DMS 273 (cell line): ENCODE results near the gene GRIK5.

Experiments used
- DNase-seq: peaks from one replicate; lab custom pipeline; 2025; ENCODE audit not compliant: unreplicated experiment; lab: John Stamatoyannopoulos, UW

The GRIK5 gene

DNA sequence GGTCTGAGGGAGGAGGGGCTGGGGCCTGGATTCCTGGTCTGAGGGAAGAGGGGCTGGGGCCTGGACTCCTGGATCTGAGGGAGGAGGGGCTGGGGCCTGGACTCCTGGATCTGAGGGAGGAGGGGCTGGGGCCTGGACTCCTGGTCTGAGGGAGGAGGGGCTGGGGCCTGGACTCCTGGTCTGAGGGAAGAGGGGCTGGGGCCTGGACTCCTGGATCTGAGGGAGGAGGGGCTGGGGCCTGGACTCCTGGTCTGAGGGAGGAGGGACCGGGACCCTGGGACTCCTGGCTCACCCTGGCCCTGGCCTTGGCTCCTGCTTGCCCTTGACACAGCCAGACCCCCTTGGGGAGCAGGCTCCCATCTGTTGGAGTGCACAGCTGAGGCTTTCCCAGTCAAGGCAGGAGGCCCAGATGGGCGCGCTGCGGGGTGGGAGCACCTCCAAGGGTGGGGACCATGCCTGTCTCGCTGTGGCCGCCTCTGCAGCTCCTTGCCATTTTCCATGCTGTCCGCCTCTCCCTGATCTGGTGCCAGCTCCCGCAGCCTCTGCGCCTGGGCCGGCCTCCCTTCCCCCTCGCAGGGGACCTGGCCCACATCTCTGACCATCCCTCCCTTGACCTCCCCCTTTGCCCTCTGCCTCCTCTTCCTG is 78.0 kb downstream of the GRIK5 start:
- DNase-seq: peak; percentile 52

DNA sequence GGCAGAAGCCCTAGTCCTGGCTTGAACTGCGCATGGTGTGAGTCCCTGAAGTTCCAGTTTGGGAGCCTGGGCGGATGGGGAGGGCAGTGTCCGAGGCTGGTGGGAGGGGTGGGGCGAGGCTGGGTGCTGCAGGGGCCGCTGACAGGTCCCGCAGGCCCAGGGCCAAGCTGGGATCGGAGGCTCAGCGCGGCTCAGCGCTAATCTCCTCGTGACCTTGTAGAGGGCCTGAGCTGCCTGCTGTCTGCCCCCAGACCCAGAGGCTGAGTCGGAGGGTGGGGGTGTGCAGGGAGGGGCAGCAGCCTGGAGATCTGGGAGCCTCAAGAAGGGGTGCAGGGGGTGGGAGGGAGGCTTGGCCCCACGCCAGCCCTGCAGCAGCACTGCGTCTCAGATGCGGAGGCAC is 79.0 kb downstream of the GRIK5 start:
- DNase-seq: no peak

DNA sequence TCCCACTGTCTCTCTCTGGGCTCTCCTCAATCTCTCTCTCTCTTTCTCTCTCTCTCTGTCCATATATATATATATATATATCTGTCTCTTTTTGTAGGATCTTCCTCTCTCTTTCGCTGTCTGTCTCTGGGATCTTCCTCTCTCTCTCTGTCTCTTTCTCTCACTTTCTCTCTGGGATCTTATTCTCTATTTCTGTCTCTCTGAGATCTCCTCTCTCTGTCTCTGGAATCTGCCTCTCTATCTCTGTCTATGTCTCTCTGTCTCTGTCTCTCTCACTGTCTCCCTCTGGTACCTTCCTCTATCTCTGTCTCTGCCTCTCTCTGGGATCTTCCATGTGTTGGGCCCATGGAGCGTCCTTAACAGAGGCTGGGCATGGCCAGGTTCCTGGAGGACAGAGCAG is 79.4 kb downstream of the GRIK5 start:
- DNase-seq: no peak

DNA sequence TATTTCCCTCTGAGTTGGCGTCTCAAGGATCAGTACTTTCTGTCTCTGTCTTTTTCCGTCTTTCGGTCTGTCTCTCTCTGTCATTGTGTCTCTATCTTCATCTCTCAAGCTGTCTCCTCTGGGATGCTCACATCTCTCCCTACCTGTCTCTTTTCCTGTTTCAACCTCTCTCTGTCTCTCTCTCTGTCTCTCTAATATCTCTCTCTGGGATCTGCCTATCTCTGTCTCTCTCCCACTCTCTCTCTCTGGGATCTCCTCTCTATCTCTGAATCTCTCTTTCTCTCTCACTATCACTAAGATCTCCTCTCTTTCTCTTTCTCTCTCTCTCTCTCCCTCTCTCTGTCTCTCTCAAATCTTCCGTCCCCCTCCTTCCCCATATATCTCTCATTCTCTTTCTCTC is 80.0 kb downstream of the GRIK5 start:
- DNase-seq: no peak

DNA sequence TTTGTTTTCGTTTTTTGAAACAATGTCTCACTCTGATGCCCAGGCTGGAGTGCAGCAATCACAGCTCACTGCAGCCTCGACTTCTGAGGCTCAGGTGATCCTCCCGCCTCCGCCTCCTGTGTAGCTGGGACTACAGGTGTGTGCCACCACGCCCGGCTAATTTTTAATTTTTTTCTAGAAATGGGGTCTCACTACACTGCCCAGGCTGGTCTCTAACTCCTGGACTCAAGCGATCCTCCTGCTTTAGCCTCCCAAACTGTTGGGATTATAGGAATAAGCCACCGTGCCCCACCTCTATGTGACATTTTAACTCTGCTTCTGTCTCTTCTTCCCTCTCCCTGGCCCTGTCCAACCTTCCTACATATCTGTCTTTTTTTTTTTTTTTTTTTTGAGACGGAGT is 81.1 kb downstream of the GRIK5 start:
- DNase-seq: no peak

- DNase-seq: no peak
These were observed 82.7 kb downstream of the GRIK5 start for GRCh38 chr19:41987141-41987860.

DNA sequence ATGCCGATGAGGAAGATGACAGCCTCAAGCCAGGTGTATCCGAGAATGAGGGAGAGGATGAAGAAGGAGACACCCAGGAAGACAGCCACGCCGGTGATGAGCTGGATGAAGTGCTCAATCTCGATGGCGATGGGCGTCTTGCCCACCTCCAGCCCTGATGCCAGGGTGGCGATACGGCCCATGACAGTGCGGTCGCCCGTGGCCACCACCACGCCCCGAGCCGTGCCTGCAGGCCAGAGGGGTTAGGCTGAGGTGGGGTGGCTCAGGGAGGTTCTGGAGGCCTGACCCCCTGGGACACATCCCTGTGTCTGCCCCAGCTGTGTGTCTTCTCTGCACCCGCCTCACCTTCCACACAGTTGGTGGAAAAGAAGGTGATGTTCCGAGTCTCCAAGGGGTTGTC is 85.0 kb downstream of the GRIK5 start:
- DNase-seq: no peak

- no peak for DNase-seq
These were observed 88.3 kb downstream of the GRIK5 start for GRCh38 chr19:41981724-41982123.

- no peak for DNase-seq
These were observed 91.5 kb downstream of the GRIK5 start for GRCh38 chr19:41978470-41978869.

- DNase-seq: no peak
These were observed 92.1 kb downstream of the GRIK5 start for GRCh38 chr19:41977916-41978315.

DNA sequence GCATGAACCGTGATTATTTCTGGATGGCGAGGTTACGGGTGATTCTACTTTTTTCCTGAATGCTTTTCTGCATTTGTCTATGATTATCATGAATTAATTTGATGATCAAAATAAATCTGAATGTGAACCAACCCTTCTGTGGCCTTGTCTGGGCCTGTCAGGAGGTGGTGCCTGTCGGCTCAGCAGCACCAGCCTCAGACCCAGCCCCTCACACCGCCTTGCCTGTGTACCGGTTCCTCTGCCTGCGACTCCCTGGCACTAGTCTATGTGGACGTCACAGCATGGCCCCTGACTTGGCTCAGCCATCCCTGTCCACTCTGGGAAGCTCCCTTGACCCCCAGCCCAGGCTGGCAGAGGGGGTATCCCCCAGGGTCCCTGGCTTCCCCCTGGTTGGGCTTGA is 95.4 kb downstream of the GRIK5 start:
- DNase-seq: no peak

DNA sequence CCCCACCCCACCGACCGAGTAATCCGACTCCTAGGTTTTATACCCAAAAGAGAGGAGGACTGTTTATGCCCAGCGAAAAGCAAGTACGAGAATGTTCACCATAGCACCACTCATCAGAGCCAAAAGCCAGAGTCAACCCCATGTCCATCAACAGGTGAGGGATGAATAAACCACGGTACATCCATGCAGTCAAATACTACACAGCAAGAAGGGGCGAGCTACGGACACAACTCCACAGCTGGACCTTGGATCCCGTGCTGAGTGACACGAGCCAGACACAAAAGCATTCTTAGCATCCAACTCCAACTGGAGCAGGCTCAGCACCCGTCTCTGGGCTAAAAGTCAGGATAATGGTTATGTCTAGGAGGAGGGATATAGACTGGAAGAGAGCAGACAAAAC is 98.6 kb downstream of the GRIK5 start:
- no peak for DNase-seq

GRCh38 chr19:41969772-41970458 is 100.1 kb downstream of the GRIK5 start:
- DNase-seq: no peak

- no peak for DNase-seq
These were observed 101.0 kb downstream of the GRIK5 start for GRCh38 chr19:41968751-41969595.

DNA sequence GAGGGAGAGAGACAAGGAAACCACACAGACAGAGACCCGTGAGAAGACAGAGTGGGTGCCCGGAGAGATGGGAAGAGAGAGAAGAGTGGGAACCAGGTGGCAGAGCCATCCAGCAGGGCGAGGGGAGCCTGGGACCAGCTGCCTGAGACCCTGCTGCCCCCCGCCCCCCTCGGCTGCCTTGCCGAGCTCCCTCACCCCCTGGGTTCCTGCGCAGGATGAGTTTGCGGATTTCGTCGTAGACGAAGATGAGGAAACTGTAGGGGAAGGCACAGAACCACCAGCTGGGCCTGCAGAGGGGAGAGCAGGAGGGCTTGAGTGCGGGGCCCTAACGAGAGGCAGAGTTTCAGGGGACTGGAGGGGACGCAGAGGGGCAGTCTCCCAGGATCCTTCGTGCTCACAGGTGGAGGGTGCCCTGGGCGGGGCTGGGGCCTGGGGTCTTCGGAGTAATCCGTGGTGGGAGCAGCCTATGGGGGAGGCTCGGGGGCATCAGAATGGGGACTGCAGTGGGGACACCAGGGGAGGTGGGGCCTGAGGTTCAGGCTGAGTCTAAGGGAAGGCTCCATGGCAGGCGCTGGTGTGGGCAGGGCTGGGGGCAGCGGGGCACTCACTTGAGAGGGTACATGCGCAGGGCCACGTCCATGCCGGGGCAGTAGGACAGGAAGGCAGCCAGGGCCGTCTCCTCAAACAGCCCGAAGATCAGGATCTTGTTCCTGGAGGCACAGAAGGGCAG is 102.8 kb downstream of the GRIK5 start:
- no peak for DNase-seq

- no peak for DNase-seq
These were observed 104.9 kb downstream of the GRIK5 start for GRCh38 chr19:41965106-41965505.

DNA sequence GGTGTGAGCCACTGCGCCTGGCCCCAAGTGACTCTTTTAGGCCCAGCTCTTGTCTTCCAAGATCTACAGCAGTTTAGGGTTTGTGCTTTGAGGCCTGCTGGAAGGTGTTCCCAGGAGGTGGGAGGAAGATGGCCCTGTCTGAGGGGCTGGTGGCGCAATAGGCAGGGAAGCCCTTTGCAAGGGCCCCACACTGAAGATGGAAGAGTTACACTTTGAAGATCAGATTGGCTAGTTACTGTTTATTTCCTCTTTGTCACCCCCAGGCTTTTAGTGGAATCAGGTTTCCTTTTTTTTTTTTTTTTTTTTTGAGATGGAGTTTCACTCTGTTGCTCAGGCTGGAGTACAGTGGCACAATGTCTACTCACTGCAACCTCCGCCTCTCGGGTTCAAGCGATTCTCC is 109.0 kb downstream of the GRIK5 start:
- DNase-seq: no peak

- DNase-seq: peak; percentile 97
These were observed 110.7 kb downstream of the GRIK5 start, which contains the start of gene RABAC1 for GRCh38 chr19:41959056-41960053. Gene RABAC1, minus strand, starts transcription at chr19:41959321. Its CDS starts 29 bp downstream, at chr19:41959292.

DNA sequence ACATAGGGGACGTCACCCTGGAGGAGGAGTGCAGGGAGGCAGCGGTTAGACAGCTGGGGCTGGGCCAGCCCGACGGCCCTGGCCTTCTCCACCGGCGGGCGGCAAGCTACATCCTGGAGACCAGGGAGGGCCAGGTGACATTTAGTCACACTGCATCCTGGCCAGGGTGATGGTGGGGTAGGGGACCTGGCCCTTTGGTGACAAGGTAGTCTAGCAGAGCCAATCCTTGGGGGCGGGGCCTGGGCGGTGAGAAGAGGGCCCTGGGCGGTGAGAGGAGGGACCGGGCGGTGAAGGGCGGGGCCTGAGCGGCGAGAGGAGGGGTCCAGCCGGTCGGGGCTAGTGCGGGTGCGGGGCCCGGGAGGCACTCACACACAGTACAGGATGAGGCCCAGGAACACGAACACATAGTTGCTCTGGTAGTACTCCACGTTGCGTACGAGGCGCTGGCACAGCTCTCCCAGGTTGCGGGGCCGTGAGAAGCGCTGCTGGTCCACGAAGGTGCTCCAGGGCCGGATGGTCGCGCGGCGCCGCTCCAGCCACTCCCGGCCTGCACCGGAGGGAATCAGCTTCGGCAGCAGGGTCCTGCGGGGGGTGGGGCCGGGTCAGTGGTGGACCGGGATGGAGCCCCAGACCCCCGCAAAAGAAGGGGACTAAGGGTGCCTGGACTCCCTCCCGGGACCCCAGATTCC is 111.5 kb downstream of the GRIK5 start:
- peak; percentile 80 for DNase-seq
